B cell (primary cell): ENCODE measurements around the gene SPATA24. TPM values are rescaled to one million over a fixed set of nuclear protein-coding genes. Genes with fewer than 3 reads are reported as not detected.
"Not testable (repeated sequence)": the region's sequence is repeated elsewhere in the genome, so short reads cannot be mapped to it uniquely, and the experiment has no call there.

Experiments
- ATAC-seq: fragments of 200-7000 bp; cut with Tn5 transposase; one replicate; pipeline ENCODE4 v1.10.0; 2021; ENCODE audit warnings: low read depth, mild to moderate bottlenecking, moderate number of reproducible peaks, moderate library complexity
- CTCF ChIA-PET: fragments of 350-600 bp; sonication (Branson Sonifier 250); formaldehyde crosslinking; loops from one replicate; lab custom pipeline; 2021; ENCODE audit warnings: antibody characterized with exemption, inconsistent platforms; lab: Charles Lee
- POLR2A ChIA-PET: fragments of 350-600 bp; sonication (Branson Sonifier 250); formaldehyde crosslinking; loops from one replicate; lab custom pipeline; 2021; ENCODE audit warnings: antibody characterized with exemption; lab: Charles Lee
- DNase-seq: peaks from one replicate; pipeline ENCODE4 v3.0.0; 2013
- H2AFZ ChIP-seq: 2 replicates; pipeline ENCODE4 v1.6.1; 2012; ENCODE audit warnings: mild to moderate bottlenecking, low read depth, low read length; ENCODE audit not compliant: insufficient read depth, poor library complexity, severe bottlenecking
- H3K27ac ChIP-seq, 2 donors: 1 replicate in 1 of 2; 2 replicates in 1 of 2; pipeline ENCODE4 v1.5.1; 2012 to 2013; ENCODE audit warnings: low read length in 2 of 2, mild to moderate bottlenecking in 2 of 2, moderate library complexity in 1 of 2
- H3K27me3 ChIP-seq, 4 experiments: fragments of 200-600 bp in 1 of 4; sonication (generic) in 1 of 4; replicated peaks in 1 of 4; 1 replicate in 2 of 4; 2 replicates in 2 of 4; pipeline versions ENCODE4 v1.6.1 to v1.7.0; 2013 to 2016; ENCODE audit warnings: low read length in 3 of 4, mild to moderate bottlenecking in 2 of 4, mixed read lengths in 1 of 4, moderate library complexity in 1 of 4; ENCODE audit not compliant: insufficient read depth in 4 of 4, control insufficient read depth in 3 of 4; ENCODE audit errors: control extremely low read depth in 1 of 4
- H3K36me3 ChIP-seq, 2 experiments: replicated peaks in 1 of 2; 1 replicate in 1 of 2; 2 replicates in 1 of 2; pipeline versions ENCODE4 v1.6.1 to v1.7.1; 2013; ENCODE audit warnings: low read length in 1 of 2; ENCODE audit not compliant: insufficient read depth in 2 of 2, control insufficient read depth in 1 of 2; ENCODE audit errors: control extremely low read depth in 1 of 2, extremely low read depth in 1 of 2
- H3K4me1 ChIP-seq, 2 donors: fragments of 200-600 bp in 1 of 2; sonication (generic) in 1 of 2; 1 replicate in 1 of 2; 2 replicates in 1 of 2; pipeline versions ENCODE4 v1.5.1 to v1.6.1; 2013 to 2017; ENCODE audit warnings: low read length in 2 of 2; ENCODE audit not compliant: control insufficient read depth in 2 of 2, insufficient read depth in 2 of 2
- H3K4me2 ChIP-seq: replicated peaks from 2 replicates; pipeline ENCODE3; 2012; ENCODE audit warnings: mild to moderate bottlenecking, low read depth, low read length; ENCODE audit not compliant: poor library complexity, severe bottlenecking
- H3K4me3 ChIP-seq, 5 experiments: fragments of 200-600 bp in 1 of 5; sonication (generic) in 1 of 5; 1 replicate in 3 of 5; 2 replicates in 2 of 5; pipeline versions ENCODE4 v1.5.1 to v1.7.0; 2011 to 2016; ENCODE audit warnings: low read length in 4 of 5, mild to moderate bottlenecking in 4 of 5, low read depth in 2 of 5, control low read depth in 1 of 5, moderate library complexity in 1 of 5; ENCODE audit not compliant: insufficient read depth in 1 of 5; ENCODE audit errors: control extremely low read depth in 1 of 5, extremely low read depth in 1 of 5
- H3K79me2 ChIP-seq: fragments of 200-600 bp; sonication (generic); one replicate; pipeline ENCODE4 v1.6.0; 2016; ENCODE audit warnings: low read length; ENCODE audit not compliant: control insufficient read depth, insufficient read depth
- H3K9ac ChIP-seq: fragments of 200-600 bp; sonication (generic); 2 replicates; pipeline ENCODE4 v1.6.1; 2017; ENCODE audit warnings: mild to moderate bottlenecking, low read length, moderate library complexity
- H3K9me3 ChIP-seq, 3 donors: one replicate each; pipeline versions ENCODE4 v1.6.1 to v1.7.1; 2013; ENCODE audit warnings: low read length in 2 of 3; ENCODE audit not compliant: control insufficient read depth in 2 of 3, insufficient read depth in 1 of 3; ENCODE audit errors: control extremely low read depth in 1 of 3
- H4K20me1 ChIP-seq: 2 replicates; pipeline ENCODE4 v1.6.0; 2012; ENCODE audit warnings: mild to moderate bottlenecking, low read length; ENCODE audit not compliant: insufficient read depth, control insufficient read depth, poor library complexity, severe bottlenecking
- H3K27ac Mint-ChIP-seq: one replicate; pipeline ENCODE4 v1.8.0; 2021; ENCODE audit warnings: mixed read lengths
- H3K27me3 Mint-ChIP-seq: one replicate; pipeline ENCODE4 v1.8.0; 2021; ENCODE audit warnings: mixed read lengths
- H3K4me1 Mint-ChIP-seq: one replicate; pipeline ENCODE4 v1.8.0; 2021; ENCODE audit warnings: mixed read lengths
- H3K4me3 Mint-ChIP-seq: one replicate; pipeline ENCODE4 v1.8.0; 2021; ENCODE audit warnings: mixed read lengths
- H3K9me3 Mint-ChIP-seq: one replicate; pipeline ENCODE4 v1.8.0; 2022; ENCODE audit warnings: mixed read lengths; ENCODE audit not compliant: insufficient read depth
- CTCF ChIP-seq: fragments of 200-600 bp; IDR thresholded peaks from one replicate; pipeline ENCODE4 v1.8.0; 2022; ENCODE audit warnings: antibody characterized with exemption, mild to moderate bottlenecking
- EZH2 ChIP-seq: IDR thresholded peaks from 2 replicates; pipeline ENCODE4 v1.6.1; 2012; ENCODE audit warnings: borderline replicate concordance, low read depth, mild to moderate bottlenecking, moderate library complexity, low read length; ENCODE audit not compliant: insufficient read depth, poor library complexity, severe bottlenecking
- WGBS: methylation state at CpG from one replicate; pipeline ENCODE4 v1.1.5; 2013; ENCODE audit warnings: missing lambda C conversion rate; ENCODE audit not compliant: insufficient coverage; 5-methylcytosine and 5-hydroxymethylcytosine counted together
- intact Hi-C: fragments of 100-400 bp; cut with micrococcal nuclease; formaldehyde crosslinking; loops from one replicate; pipeline ENCODE4 v1.10.0; 2022
- polyA plus RNA-seq: library from polyadenylated mRNA; depleted of rRNA; stranded (reverse); fragments of >200 nt; gene quantifications from 2 replicates; pipeline ENCODE4 v1.2.3, GENCODE V29; 2012
- small RNA-seq: library from RNA; depleted of rRNA; stranded (forward); fragments of <200 nt; gene quantifications from one replicate; pipeline ENCODE3, GENCODE V24; 2012; ENCODE audit warnings: low replicate concordance, low read depth; ENCODE audit not compliant: insufficient read length
- total RNA-seq, 2 donors: library from RNA; stranded (reverse); fragments of 120-200 nt in 1 of 2; gene quantifications; 1 replicate in 1 of 2; 2 replicates in 1 of 2; pipeline versions ENCODE4 v1.2.3 to v1.2.4, GENCODE V29; 2013 to 2022

SPATA24 gene
- total and polyA plus RNA-seq, 2 donors (not counting 1 experiment from before 2014, with no cell fraction given), result 2.0 to 6.4 TPM

DNA sequence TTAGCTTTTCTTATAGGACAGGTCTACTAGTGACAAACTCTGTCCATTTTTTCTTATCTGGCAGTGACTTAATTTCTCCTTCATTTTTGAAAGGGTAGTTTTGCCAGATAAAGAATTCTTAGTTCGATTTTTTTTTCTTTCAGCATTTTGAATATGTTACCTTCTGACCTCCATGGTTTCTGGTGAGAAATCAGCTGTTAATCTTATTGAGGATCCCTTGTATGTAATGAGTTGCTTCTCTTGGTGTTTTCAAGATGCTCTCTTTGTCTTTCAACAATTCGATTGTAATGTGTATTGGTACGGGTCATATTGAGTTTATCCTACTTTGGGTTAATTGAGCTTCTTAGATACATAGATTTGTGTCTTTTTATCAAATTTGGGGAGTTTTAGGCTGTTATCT lies 49.7 kb downstream of the SPATA24 start:
- TF ChIP-seq EZH2, result no peak
- no peak for TF ChIP-seq CTCF
- Histone ChIP-seq H3K9ac (no peak overlapping the region), H3K79me2 (peaks cover 100% of the 10 kb centered on the region), H3K4me2 (no peak overlapping the region), H2AFZ (no peak overlapping the region), H3K4me3 (no peak overlapping the region), H3K27me3 (no peaks in the 10 kb centered on the region), H3K36me3 (peaks cover 4 to 5% of the 10 kb centered on the region in 2 experiments), H3K9me3 (peaks cover 0 to 4% (median 0%) of the 10 kb centered on the region in 3 donors), H3K27ac (no peak overlapping the region), H4K20me1 (peaks cover 93% of the 10 kb centered on the region), H3K4me1 (no peaks in the 10 kb centered on the region)
- POLR2A ChIA-PET, result no interaction called here
- intact Hi-C loops, result no loop called here
- Mint-ChIP-seq H3K4me3 (no peak overlapping the region), H3K27ac (no peak overlapping the region), H3K27me3 (no peaks in the 10 kb centered on the region), H3K9me3 (no peaks in the 10 kb centered on the region), H3K4me1 (peaks cover 34% of the 10 kb centered on the region)
- CTCF ChIA-PET, result interaction anchor here (1.4 kb wide), 1 partner anchor 12 kb away, joined by 4 read pairs; the partner anchor contains the start of gene PAIP2
- no peak for ATAC-seq
- no peak for DNase-seq
- WGBS, result no CpG with 5 or more reads among the region's 3 CpGs

GRCh38 chr5:139347863-139348262 lies 56.0 kb downstream of the SPATA24 start:
- H3K27ac Mint-ChIP-seq, H3K27ac ChIP-seq, H3K27me3 Mint-ChIP-seq, H3K9me3 Mint-ChIP-seq, H2AFZ ChIP-seq, ATAC-seq, H3K4me3 Mint-ChIP-seq, H3K9ac ChIP-seq, DNase-seq, H3K4me2 ChIP-seq, H3K4me3 ChIP-seq, H3K9me3 ChIP-seq, POLR2A ChIA-PET, H3K27me3 ChIP-seq, H3K36me3 ChIP-seq: not testable (repeated sequence)
- Histone ChIP-seq H3K4me1 (peaks cover 18 to 25% of the 10 kb centered on the region in 2 donors), H4K20me1 (peaks cover 88% of the 10 kb centered on the region), H3K79me2 (peaks cover 100% of the 10 kb centered on the region)
- intact Hi-C loops, result loop anchor here (10.0 kb wide), 1 partner anchor 167 kb away; no protein-coding TSS in a partner anchor
- peaks cover 51% of the 10 kb centered on the region for H3K4me1 Mint-ChIP-seq
- CTCF ChIA-PET, result interaction anchor here (0.6 to 1.1 kb wide), 3 partner anchors 11 to 260 kb away, joined by 3 to 4 read pairs (median 4); no protein-coding TSS in a partner anchor
- 89% methylated on average over 4 of the region's 9 CpGs for WGBS

Small RNA genes within 50 kb of the gene (small RNA-seq; reads per million reads assigned to genes)
- gene RNU5B-4P, result not detected

Other genes starting within 250 kb of the SPATA24 start
- gene SIL1, start 205.7 kb downstream of the SPATA24 start, total RNA-seq, result 17.9 and 19.8 TPM in 2 replicates
- 13.7 and 16.9 TPM in 2 replicates for gene SIL1, start 205.7 kb downstream of the SPATA24 start, polyA plus RNA-seq
- gene MATR3, start 110.3 kb downstream of the SPATA24 start, total RNA-seq, result 243 and 271 TPM in 2 replicates
- gene MATR3, start 110.3 kb downstream of the SPATA24 start, polyA plus RNA-seq, result 76.7 and 179 TPM in 2 replicates
- 109 and 121 TPM in 2 replicates for gene PAIP2, start 62.2 kb downstream of the SPATA24 start, total RNA-seq
- gene PAIP2, start 62.2 kb downstream of the SPATA24 start, polyA plus RNA-seq, result 38.5 and 99.0 TPM in 2 replicates
- gene SLC23A1, start 20.8 kb downstream of the SPATA24 start, total RNA-seq, result 5.8 and 6.4 TPM in 2 replicates
- gene SLC23A1, start 20.8 kb downstream of the SPATA24 start, polyA plus RNA-seq, result 9.6 and 12.3 TPM in 2 replicates
- gene MZB1, start 14.2 kb downstream of the SPATA24 start, total RNA-seq, result 71.8 and 72.2 TPM in 2 replicates
- gene MZB1, start 14.2 kb downstream of the SPATA24 start, polyA plus RNA-seq, result 306 and 375 TPM in 2 replicates
- 3.0 and 3.7 TPM in 2 replicates for gene PROB1, start 9.0 kb downstream of the SPATA24 start, total RNA-seq
- 1.1 and 1.2 TPM in 2 replicates for gene PROB1, start 9.0 kb downstream of the SPATA24 start, polyA plus RNA-seq
- gene DNAJC18, start 35.4 kb upstream of the SPATA24 start, total RNA-seq, result 13.6 and 16.5 TPM in 2 replicates
- 2.0 and 2.1 TPM in 2 replicates for gene DNAJC18, start 35.4 kb upstream of the SPATA24 start, polyA plus RNA-seq
- gene ECSCR, start 58.7 kb upstream of the SPATA24 start, total RNA-seq, result not detected in 2 replicates
- gene ECSCR, start 58.7 kb upstream of the SPATA24 start, polyA plus RNA-seq, result not detected in 2 replicates
- gene SMIM33, start 66.9 kb upstream of the SPATA24 start, total RNA-seq, result not detected in 2 replicates
- not detected in 2 replicates for gene SMIM33, start 66.9 kb upstream of the SPATA24 start, polyA plus RNA-seq
- gene STING1, start 78.7 kb upstream of the SPATA24 start, total RNA-seq, result 0.29 and 1.1 TPM in 2 replicates
- gene STING1, start 78.7 kb upstream of the SPATA24 start, polyA plus RNA-seq, result 2.8 and 5.3 TPM in 2 replicates
- gene UBE2D2, start 157.2 kb upstream of the SPATA24 start, total RNA-seq, result 168 and 183 TPM in 2 replicates
- gene UBE2D2, start 157.2 kb upstream of the SPATA24 start, polyA plus RNA-seq, result 64.3 and 83.4 TPM in 2 replicates
- 143 and 161 TPM in 2 replicates for gene CXXC5, start 244.3 kb upstream of the SPATA24 start, total RNA-seq
- 92.9 and 126 TPM in 2 replicates for gene CXXC5, start 244.3 kb upstream of the SPATA24 start, polyA plus RNA-seq